ENCODE results near the gene EPSTI1.

GRCh38 chr13:42965281-42965680 lies 26.8 kb downstream of the EPSTI1 start:
- TF ChIP-seq, protein P1, sequence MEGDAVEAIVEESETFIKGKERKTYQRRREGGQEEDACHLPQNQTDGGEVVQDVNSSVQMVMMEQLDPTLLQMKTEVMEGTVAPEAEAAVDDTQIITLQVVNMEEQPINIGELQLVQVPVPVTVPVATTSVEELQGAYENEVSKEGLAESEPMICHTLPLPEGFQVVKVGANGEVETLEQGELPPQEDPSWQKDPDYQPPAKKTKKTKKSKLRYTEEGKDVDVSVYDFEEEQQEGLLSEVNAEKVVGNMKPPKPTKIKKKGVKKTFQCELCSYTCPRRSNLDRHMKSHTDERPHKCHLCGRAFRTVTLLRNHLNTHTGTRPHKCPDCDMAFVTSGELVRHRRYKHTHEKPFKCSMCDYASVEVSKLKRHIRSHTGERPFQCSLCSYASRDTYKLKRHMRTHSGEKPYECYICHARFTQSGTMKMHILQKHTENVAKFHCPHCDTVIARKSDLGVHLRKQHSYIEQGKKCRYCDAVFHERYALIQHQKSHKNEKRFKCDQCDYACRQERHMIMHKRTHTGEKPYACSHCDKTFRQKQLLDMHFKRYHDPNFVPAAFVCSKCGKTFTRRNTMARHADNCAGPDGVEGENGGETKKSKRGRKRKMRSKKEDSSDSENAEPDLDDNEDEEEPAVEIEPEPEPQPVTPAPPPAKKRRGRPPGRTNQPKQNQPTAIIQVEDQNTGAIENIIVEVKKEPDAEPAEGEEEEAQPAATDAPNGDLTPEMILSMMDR (IDR thresholded peaks at IDR 0.05) = no peak
- no peak for TF ChIP-seq POLR2A (IDR thresholded peaks at IDR 0.05)
- no peak for TF ChIP-seq EP300 (IDR thresholded peaks at IDR 0.05)
- no peak for TF ChIP-seq POLR2AphosphoS5 (IDR thresholded peaks at IDR 0.05)
